Myocyte (in vitro differentiated cells): ENCODE measurements around the gene SPSB4. TPM values are rescaled to one million over a fixed set of nuclear protein-coding genes. Genes with fewer than 3 reads are reported as not detected.

Experiments
- total RNA-seq: library from RNA; depleted of rRNA; stranded (reverse); fragments of >200 nt; gene quantifications from 2 replicates; pipeline ENCODE4 v1.2.3, GENCODE V29; 2014

The SPSB4 gene
- total RNA-seq, 1 donor from 2014 or later: 1.4 TPM

Other genes with a start within 250 kb of the SPSB4 start
- gene SLC25A36, start 109.5 kb upstream of the SPSB4 start, total RNA-seq: 42.7 and 67.8 TPM in 2 replicates
- gene PXYLP1, start 180.5 kb downstream of the SPSB4 start, total RNA-seq: 3.9 and 4.9 TPM in 2 replicates